ENCODE results near the gene ENTREP3.
A peak's percentile ranks its signal among the peaks of the same experiment; 100 is the strongest.

ENTREP3 gene

GRCh38 chr1:155278689-155279160 lies 23.4 kb upstream of the ENTREP3 start:
- DNase-seq (ENCODE audit: low read depth, low spot score) = no peak

- peak; percentile 53 for DNase-seq (ENCODE audit: low read depth, low spot score)
Observed at GRCh38 chr1:155277902-155278688, 22.8 kb upstream of the ENTREP3 start.

- DNase-seq (ENCODE audit: low read depth, low spot score) = peak; percentile 71
Observed at GRCh38 chr1:155277070-155277901, 22.0 kb upstream of the ENTREP3 start, which contains the start of gene HCN3. Gene HCN3, plus strand, starts transcription at chr1:155277463. Its CDS starts 128 bp downstream, at chr1:155277591.

GRCh38 chr1:155273343-155274245 lies 18.3 kb upstream of the ENTREP3 start, which contains the start of gene CLK2:
Gene CLK2, minus strand, starts transcription at chr1:155273504. Its CDS starts 2,527 bp downstream, at chr1:155270977.
- peak; percentile 86 for DNase-seq (ENCODE audit: low read depth, low spot score)

- no peak for DNase-seq (ENCODE audit: low read depth, low spot score)
Observed at GRCh38 chr1:155272466-155273342, 17.4 kb upstream of the ENTREP3 start.

- no peak for DNase-seq (ENCODE audit: low read depth, low spot score)
Observed at GRCh38 chr1:155269381-155269780, 14.1 kb upstream of the ENTREP3 start.

- no peak for DNase-seq (ENCODE audit: low read depth, low spot score)
Observed at GRCh38 chr1:155268630-155269029, 13.3 kb upstream of the ENTREP3 start.

GRCh38 chr1:155267373-155267772 lies 12.1 kb upstream of the ENTREP3 start:
- DNase-seq (ENCODE audit: low read depth, low spot score) = no peak

- DNase-seq (ENCODE audit: low read depth, low spot score) = no peak
Observed at GRCh38 chr1:155266553-155266952, 11.3 kb upstream of the ENTREP3 start.

- DNase-seq (ENCODE audit: low read depth, low spot score) = no peak
Observed at GRCh38 chr1:155263067-155263466, 7.8 kb upstream of the ENTREP3 start.

- DNase-seq (ENCODE audit: low read depth, low spot score) = peak; percentile 82
Observed at GRCh38 chr1:155261852-155262673, 6.8 kb upstream of the ENTREP3 start, which contains the start of gene SCAMP3. Gene SCAMP3, minus strand, starts transcription at chr1:155262360. Its CDS starts 209 bp downstream, at chr1:155262151.

GRCh38 chr1:155261493-155261851 lies 6.2 kb upstream of the ENTREP3 start:
- no peak for DNase-seq (ENCODE audit: low read depth, low spot score)

- no peak for DNase-seq (ENCODE audit: low read depth, low spot score)
Observed at GRCh38 chr1:155260276-155260675, 5.0 kb upstream of the ENTREP3 start.

GRCh38 chr1:155256058-155256852 lies 972 bp upstream of the ENTREP3 start:
- no peak for DNase-seq (ENCODE audit: low read depth, low spot score)

GRCh38 chr1:155254714-155255242 lies 505 bp downstream of the ENTREP3 start:
- DNase-seq (ENCODE audit: low read depth, low spot score) = no peak

GRCh38 chr1:155254228-155254713 lies 1.0 kb downstream of the ENTREP3 start:
- DNase-seq (ENCODE audit: low read depth, low spot score) = no peak

GRCh38 chr1:155253797-155254196 lies 1.5 kb downstream of the ENTREP3 start:
- no peak for DNase-seq (ENCODE audit: low read depth, low spot score)

GRCh38 chr1:155253208-155253607 lies 2.1 kb downstream of the ENTREP3 start:
- DNase-seq (ENCODE audit: low read depth, low spot score) = no peak
